Measurements from ENCODE around the gene GUCY1A1.

Gene GUCY1A1

DNA sequence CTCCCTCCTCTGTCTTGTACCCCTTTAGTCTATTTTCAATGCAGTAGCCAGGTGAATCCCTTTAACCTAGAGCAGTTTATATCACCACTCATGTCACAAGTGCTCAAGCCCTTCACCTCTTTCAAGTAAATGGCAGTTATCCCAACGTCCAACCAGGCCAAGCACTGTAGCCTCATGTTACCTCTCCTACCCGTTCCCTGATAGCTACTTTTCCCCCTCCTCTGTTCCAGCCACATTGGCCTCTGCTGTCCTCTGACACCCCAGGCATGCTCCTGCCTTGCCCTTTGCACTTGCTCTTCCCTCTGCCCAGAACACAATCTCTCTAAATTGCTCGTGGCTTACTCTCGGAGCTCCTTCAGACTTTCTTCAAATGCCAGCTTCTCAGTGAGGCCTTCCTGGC lies 107.4 kb downstream of the GUCY1A1 start:
- H3K9ac ChIP-seq (ENCODE audit: low read length) = no peak overlapping the region

GRCh38 chr4:155777971-155778735 lies 111.5 kb downstream of the GUCY1A1 start:
- Histone ChIP-seq H3K27ac (ENCODE audit: low read length) (no peak overlapping the region), H3K36me3 (replicated peaks; ENCODE audit: insufficient read depth, low read length) (no peaks in the 10 kb centered on the region), H3K79me2 (ENCODE audit: low read length) (no peaks in the 10 kb centered on the region), H3K27me3 (replicated peaks; ENCODE audit: insufficient read depth, low read length) (no peaks in the 10 kb centered on the region), H3K9me2 (replicated peaks; ENCODE audit: insufficient read depth, low read length) (no peaks in the 10 kb centered on the region), H3K4me1 (ENCODE audit: low read length) (no peaks in the 10 kb centered on the region), H2AFZ (ENCODE audit: low read length) (no peak overlapping the region), H3K4me2 (ENCODE audit: low read depth, low read length) (no peak overlapping the region), H3K4me3 (ENCODE audit: low read length) (no peak overlapping the region), H4K20me1 (ENCODE audit: insufficient read depth, low read length) (no peaks in the 10 kb centered on the region), H3K9ac (ENCODE audit: low read length) (no peak overlapping the region), H3F3A (ENCODE audit: insufficient read depth, low read length) (no peaks in the 10 kb centered on the region), H3K9me3 (replicated peaks; ENCODE audit: insufficient read depth, low read length) (no peaks in the 10 kb centered on the region)
- TF ChIP-seq EZH2phosphoT487 (IDR thresholded peaks at IDR 0.05; ENCODE audit: low read length) = no peak
- DNase-seq = no peak

More for the DNA sequence above, 107.4 kb downstream of the GUCY1A1 start:
- no peak overlapping the region for H3K4me2 ChIP-seq (ENCODE audit: low read depth, low read length)
- no peaks in the 10 kb centered on the region for H3K4me1 ChIP-seq (ENCODE audit: low read length)
- TF ChIP-seq EZH2phosphoT487 (IDR thresholded peaks at IDR 0.05; ENCODE audit: low read length) (no peak), EZH2 (optimal IDR thresholded peaks at IDR 0.05; ENCODE audit: low read depth, low read length) (no peak)
- TF ChIP-seq, protein P1, sequence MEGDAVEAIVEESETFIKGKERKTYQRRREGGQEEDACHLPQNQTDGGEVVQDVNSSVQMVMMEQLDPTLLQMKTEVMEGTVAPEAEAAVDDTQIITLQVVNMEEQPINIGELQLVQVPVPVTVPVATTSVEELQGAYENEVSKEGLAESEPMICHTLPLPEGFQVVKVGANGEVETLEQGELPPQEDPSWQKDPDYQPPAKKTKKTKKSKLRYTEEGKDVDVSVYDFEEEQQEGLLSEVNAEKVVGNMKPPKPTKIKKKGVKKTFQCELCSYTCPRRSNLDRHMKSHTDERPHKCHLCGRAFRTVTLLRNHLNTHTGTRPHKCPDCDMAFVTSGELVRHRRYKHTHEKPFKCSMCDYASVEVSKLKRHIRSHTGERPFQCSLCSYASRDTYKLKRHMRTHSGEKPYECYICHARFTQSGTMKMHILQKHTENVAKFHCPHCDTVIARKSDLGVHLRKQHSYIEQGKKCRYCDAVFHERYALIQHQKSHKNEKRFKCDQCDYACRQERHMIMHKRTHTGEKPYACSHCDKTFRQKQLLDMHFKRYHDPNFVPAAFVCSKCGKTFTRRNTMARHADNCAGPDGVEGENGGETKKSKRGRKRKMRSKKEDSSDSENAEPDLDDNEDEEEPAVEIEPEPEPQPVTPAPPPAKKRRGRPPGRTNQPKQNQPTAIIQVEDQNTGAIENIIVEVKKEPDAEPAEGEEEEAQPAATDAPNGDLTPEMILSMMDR (IDR thresholded peaks at IDR 0.05; ENCODE audit: low read length) = no peak
- no peaks in the 10 kb centered on the region for H3K9me3 ChIP-seq (replicated peaks; ENCODE audit: insufficient read depth, low read length)
- H3K4me3 ChIP-seq (ENCODE audit: low read length) = no peak overlapping the region
- no peaks in the 10 kb centered on the region for H3K79me2 ChIP-seq (ENCODE audit: low read length)
- H4K20me1 ChIP-seq (ENCODE audit: insufficient read depth, low read length) = no peaks in the 10 kb centered on the region
- H3F3A ChIP-seq (ENCODE audit: insufficient read depth, low read length) = no peaks in the 10 kb centered on the region
- DNase-seq = no peak
- no peak overlapping the region for H3K27ac ChIP-seq (ENCODE audit: low read length)
- H3K9me2 ChIP-seq (replicated peaks; ENCODE audit: insufficient read depth, low read length) = no peaks in the 10 kb centered on the region
- H3K27me3 ChIP-seq (replicated peaks; ENCODE audit: insufficient read depth, low read length) = no peaks in the 10 kb centered on the region
- no peaks in the 10 kb centered on the region for H3K36me3 ChIP-seq (replicated peaks; ENCODE audit: insufficient read depth, low read length)
- H2AFZ ChIP-seq (ENCODE audit: low read length) = no peak overlapping the region

- Histone ChIP-seq H3K27me3 (replicated peaks; ENCODE audit: insufficient read depth, low read length) (no peaks in the 10 kb centered on the region), H3K9ac (ENCODE audit: low read length) (no peak overlapping the region), H3K9me2 (replicated peaks; ENCODE audit: insufficient read depth, low read length) (no peaks in the 10 kb centered on the region), H3K4me3 (ENCODE audit: low read length) (no peak overlapping the region), H3K4me1 (ENCODE audit: low read length) (no peaks in the 10 kb centered on the region), H3K79me2 (ENCODE audit: low read length) (no peaks in the 10 kb centered on the region), H3K9me3 (replicated peaks; ENCODE audit: insufficient read depth, low read length) (no peaks in the 10 kb centered on the region), H3K4me2 (ENCODE audit: low read depth, low read length) (no peak overlapping the region), H2AFZ (ENCODE audit: low read length) (no peak overlapping the region), H3K27ac (ENCODE audit: low read length) (no peak overlapping the region), H3K36me3 (replicated peaks; ENCODE audit: insufficient read depth, low read length) (no peaks in the 10 kb centered on the region), H4K20me1 (ENCODE audit: insufficient read depth, low read length) (no peaks in the 10 kb centered on the region), H3F3A (ENCODE audit: insufficient read depth, low read length) (no peaks in the 10 kb centered on the region)
- TF ChIP-seq EZH2 (optimal IDR thresholded peaks at IDR 0.05; ENCODE audit: low read depth, low read length) (no peak), EZH2phosphoT487 (IDR thresholded peaks at IDR 0.05; ENCODE audit: low read length) (no peak)
- TF ChIP-seq, protein P1 (IDR thresholded peaks at IDR 0.05; ENCODE audit: low read length) = no peak
- no peak for DNase-seq
These were observed 114.1 kb downstream of the GUCY1A1 start for GRCh38 chr4:155780775-155781174.

DNA sequence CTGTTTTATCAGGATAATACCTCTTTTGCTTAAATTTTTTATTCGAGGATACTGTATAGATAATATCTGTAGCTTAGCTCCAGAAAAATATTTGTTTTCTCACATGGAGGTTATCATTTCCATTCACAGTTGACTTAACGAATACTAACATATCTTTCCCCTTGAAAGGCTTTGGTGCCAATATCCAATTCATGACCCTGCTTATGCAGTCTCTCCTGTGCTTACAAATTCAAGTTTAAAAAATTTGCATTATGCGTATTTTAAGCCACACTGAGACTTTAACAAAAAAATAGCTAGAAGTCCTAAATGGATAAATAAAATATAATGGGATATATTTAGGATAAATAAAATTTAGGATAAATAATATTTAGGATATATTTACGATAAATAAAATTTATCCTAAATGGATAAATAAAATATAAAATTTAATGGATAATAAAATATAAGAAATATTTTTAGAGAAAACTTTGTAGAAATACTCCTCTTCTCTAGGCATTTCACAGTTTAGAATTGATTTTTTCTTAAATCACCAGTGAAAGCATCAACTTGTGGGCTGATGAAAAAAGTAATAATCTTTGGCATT lies 114.7 kb downstream of the GUCY1A1 start:
- Histone ChIP-seq H3K27me3 (replicated peaks; ENCODE audit: insufficient read depth, low read length) (no peaks in the 10 kb centered on the region), H3K4me1 (ENCODE audit: low read length) (no peaks in the 10 kb centered on the region), H4K20me1 (ENCODE audit: insufficient read depth, low read length) (no peaks in the 10 kb centered on the region), H3K9me3 (replicated peaks; ENCODE audit: insufficient read depth, low read length) (no peaks in the 10 kb centered on the region), H3K27ac (ENCODE audit: low read length) (no peak overlapping the region), H3K79me2 (ENCODE audit: low read length) (no peaks in the 10 kb centered on the region), H3K4me2 (ENCODE audit: low read depth, low read length) (no peak overlapping the region), H3K9me2 (replicated peaks; ENCODE audit: insufficient read depth, low read length) (no peaks in the 10 kb centered on the region), H3F3A (ENCODE audit: insufficient read depth, low read length) (no peaks in the 10 kb centered on the region), H3K36me3 (replicated peaks; ENCODE audit: insufficient read depth, low read length) (no peaks in the 10 kb centered on the region), H3K4me3 (ENCODE audit: low read length) (no peak overlapping the region), H2AFZ (ENCODE audit: low read length) (no peak overlapping the region), H3K9ac (ENCODE audit: low read length) (no peak overlapping the region)
- no peak for DNase-seq
- TF ChIP-seq EZH2phosphoT487 (IDR thresholded peaks at IDR 0.05; ENCODE audit: low read length) = no peak
- TF ChIP-seq EZH2 (optimal IDR thresholded peaks at IDR 0.05; ENCODE audit: low read depth, low read length) = no peak
- TF ChIP-seq, protein P1 (IDR thresholded peaks at IDR 0.05; ENCODE audit: low read length) = no peak
